K562 (cell line): Measurements from ENCODE around the gene STAB2. TPM values are rescaled to one million over a fixed set of nuclear protein-coding genes. Genes with fewer than 3 reads are reported as not detected.

ENCODE experiments used
- ATAC-seq: fragments of 200-7000 bp; cut with Tn5 transposase; 3 replicates; pipeline ENCODE4 v1.9.1; 2020; ENCODE audit warnings: moderate library complexity
- BruUV-seq: library from RNA; stranded (reverse); fragments of 400-500 nt; replicated peaks from 2 replicates; lab custom pipeline; 2021; lab: Mats Ljungman, UMichigan
- CTCF ChIA-PET: fragments of 300-600 bp; formaldehyde crosslinking; extraction: SDS; loops from one replicate; lab custom pipeline; 2021; ENCODE audit warnings: low intra/inter-chr PET ratio; lab: Yijun Ruan, JAX
- POLR2A ChIA-PET: fragments of 300-600, 350-650 bp; sonication (Branson Sonifier 250); formaldehyde crosslinking; extraction: SDS; loops from one replicate; lab custom pipeline; 2021; ENCODE audit warnings: antibody characterized with exemption, inconsistent platforms; lab: Yijun Ruan, JAX
- DNase-seq, 4 experiments: peaks; one replicate each; pipeline versions ENCODE4 v3.0.0 to v3.0.0-alpha.2; 2011 to 2018; ENCODE audit warnings: low spot score in 3 of 4, mixed read lengths in 3 of 4; ENCODE audit errors: extremely low read depth in 1 of 4
- FAIRE-seq: peaks from 2 replicates; lab custom pipeline; 2011; peaks lifted over from hg19 to GRCh38; lab: Jason Lieb, UNC
- H2AFZ ChIP-seq: 2 replicates; pipeline ENCODE4 v1.6.0; 2011; ENCODE audit warnings: low read depth, low read length, control low read depth, inconsistent platforms
- H3K27ac ChIP-seq: fragments of 200-600 bp; 3 replicates; pipeline ENCODE4 v1.8.0; 2011; ENCODE audit warnings: low read depth, mild to moderate bottlenecking, control low read depth, inconsistent platforms, low read length, moderate library complexity, mixed read lengths; ENCODE audit errors: extremely low read depth
- H3K27me3 ChIP-seq, 2 experiments: fragments of 300-600 bp in 1 of 2; 2 replicates in 1 of 2; 3 replicates in 1 of 2; pipeline versions ENCODE4 v1.6.0 to v1.8.0; 2011; ENCODE audit warnings: inconsistent platforms in 2 of 2, low read length in 2 of 2, mild to moderate bottlenecking in 1 of 2, mixed read lengths in 1 of 2, moderate library complexity in 1 of 2; ENCODE audit not compliant: control insufficient read depth in 2 of 2, insufficient read depth in 2 of 2
- H3K36me3 ChIP-seq: fragments of 300-600 bp; 3 replicates; pipeline ENCODE4 v1.8.0; 2011; ENCODE audit warnings: mild to moderate bottlenecking, low read length, inconsistent platforms; ENCODE audit not compliant: control insufficient read depth, insufficient read depth
- H3K4me1 ChIP-seq, 2 experiments: fragments of 200-600 bp in 1 of 2; replicated peaks in 1 of 2; 2 replicates in 1 of 2; 3 replicates in 1 of 2; pipeline versions ENCODE4 v1.5.1 to v1.8.0; 2011; ENCODE audit warnings: inconsistent platforms in 2 of 2, low read length in 2 of 2, mild to moderate bottlenecking in 1 of 2, mixed read lengths in 1 of 2, moderate library complexity in 1 of 2; ENCODE audit not compliant: control insufficient read depth in 2 of 2, insufficient read depth in 2 of 2
- H3K4me2 ChIP-seq: 2 replicates; pipeline ENCODE4 v1.6.1; 2011; ENCODE audit warnings: low read length, control low read depth, inconsistent platforms, mixed read lengths; ENCODE audit not compliant: insufficient read depth
- H3K4me3 ChIP-seq: fragments of 200-600 bp; sonication (generic), shearing (Covaris generic); 2 replicates; pipeline ENCODE4 v1.5.1; 2016; ENCODE audit warnings: control low read depth, inconsistent platforms
- H3K79me2 ChIP-seq: fragments of 200-600 bp; 3 replicates; pipeline ENCODE4 v1.8.0; 2011; ENCODE audit warnings: low read length, inconsistent platforms; ENCODE audit not compliant: control insufficient read depth, insufficient read depth
- H3K9ac ChIP-seq, 2 experiments: 2 replicates each; pipeline versions ENCODE4 v1.6.0 to v1.6.1; 2011; ENCODE audit warnings: low read depth in 2 of 2, low read length in 2 of 2, control low read depth in 1 of 2, inconsistent platforms in 1 of 2, mild to moderate bottlenecking in 1 of 2, mixed read lengths in 1 of 2; ENCODE audit not compliant: insufficient read depth in 1 of 2
- H3K9me1 ChIP-seq: one replicate; pipeline ENCODE4 v1.6.0; 2011; ENCODE audit warnings: inconsistent platforms, mild to moderate bottlenecking, low read length, moderate library complexity; ENCODE audit not compliant: control insufficient read depth, insufficient read depth
- H3K9me3 ChIP-seq: replicated peaks from 2 replicates; pipeline ENCODE4 v1.5.1; 2011; ENCODE audit warnings: low read depth, low read length, inconsistent platforms; ENCODE audit not compliant: control insufficient read depth, insufficient read depth
- H4K20me1 ChIP-seq: replicated peaks from 2 replicates; pipeline ENCODE4 v1.6.1; 2011; ENCODE audit warnings: low read length, inconsistent platforms, mixed read lengths; ENCODE audit not compliant: control insufficient read depth, insufficient read depth
- CREBBP ChIP-seq: IDR thresholded peaks from one replicate; pipeline ENCODE4 v1.6.1; 2012; ENCODE audit warnings: low read depth, mild to moderate bottlenecking, control low read depth, inconsistent platforms, low read length
- EP400 ChIP-seq: fragments of 450-650 bp; IDR thresholded peaks from 2 replicates; pipeline ENCODE4 v1.6.1; 2017; ENCODE audit warnings: antibody characterized with exemption, mild to moderate bottlenecking, moderate library complexity
- FUS ChIP-seq: fragments of 200-400 bp; formaldehyde crosslinking; optimal IDR thresholded peaks from 2 replicates; pipeline ENCODE3; 2017; ENCODE audit warnings: low read depth, low read length
- HDAC3 ChIP-seq: fragments of 450-650 bp; IDR thresholded peaks from 2 replicates; pipeline ENCODE4 v1.6.1; 2018; ENCODE audit warnings: borderline replicate concordance, mild to moderate bottlenecking, moderate library complexity; ENCODE audit not compliant: partially characterized antibody
- HOXB6 ChIP-seq: fragments of 250-450 bp; sonication (Bioruptor Pico); IDR thresholded peaks from 2 replicates; pipeline ENCODE4 v1.5.1; 2022; ENCODE audit warnings: mild to moderate bottlenecking, borderline replicate concordance
- KLF6 ChIP-seq: fragments of 250-450 bp; sonication (Bioruptor Pico); IDR thresholded peaks from 2 replicates; pipeline ENCODE4 v1.4.0; 2020; ENCODE audit warnings: mild to moderate bottlenecking, moderate library complexity, borderline replicate concordance
- NEUROD1 ChIP-seq: fragments of 150-350 bp; IDR thresholded peaks from 2 replicates; pipeline ENCODE4 v1.6.1; 2014; ENCODE audit warnings: borderline replicate concordance, low read length, low read depth; ENCODE audit not compliant: partially characterized antibody
- NR0B1 ChIP-seq: fragments of 450-650 bp; IDR thresholded peaks from one replicate; pipeline ENCODE4 v1.6.1; 2018; ENCODE audit warnings: mild to moderate bottlenecking, moderate library complexity; ENCODE audit not compliant: partially characterized antibody
- POLR3A ChIP-seq: IDR thresholded peaks from 2 replicates; pipeline ENCODE4 v1.6.1; 2011; ENCODE audit warnings: borderline replicate concordance, mild to moderate bottlenecking, moderate library complexity; ENCODE audit not compliant: insufficient read length, insufficient read depth; ENCODE audit errors: extremely low read depth
- PYGO2 ChIP-seq: fragments of 450-650 bp; IDR thresholded peaks from 2 replicates; pipeline ENCODE4 v1.6.1; 2016; ENCODE audit warnings: mild to moderate bottlenecking, missing genetic modification characterization, moderate library complexity, missing compliant biosample characterization
- TCF7L2 ChIP-seq: fragments of 150-350 bp; IDR thresholded peaks from 2 replicates; pipeline ENCODE4 v1.6.1; 2016; ENCODE audit warnings: low read depth, mild to moderate bottlenecking, low read length, moderate library complexity
- USF2 ChIP-seq: sonication (generic); formaldehyde crosslinking; IDR thresholded peaks from 2 replicates; pipeline ENCODE4 v1.5.0; 2020; ENCODE audit warnings: missing genetic modification reagents
- ZNF449 ChIP-seq: fragments of 250-450 bp; sonication (Bioruptor Pico); IDR thresholded peaks from 2 replicates; pipeline ENCODE4 v1.8.0; 2022; ENCODE audit warnings: moderate library complexity, mild to moderate bottlenecking, inconsistent platforms
- ZNF780A ChIP-seq: fragments of 250-450 bp; sonication (Bioruptor Pico); IDR thresholded peaks from 2 replicates; pipeline ENCODE4 v1.5.0; 2021; ENCODE audit warnings: mild to moderate bottlenecking
- WGBS: fragments of 100-300 bp; shearing (Covaris generic); methylation state at CpG from one replicate; pipeline ENCODE4 v1.1.6; 2016; ENCODE audit warnings: low coverage, mixed read lengths; ENCODE audit not compliant: insufficient coverage; ENCODE audit errors: missing lambda C conversion rate; 5-methylcytosine and 5-hydroxymethylcytosine counted together
- in situ Hi-C: fragments of 300-500 bp; cut with MboI; formaldehyde crosslinking; loops from 4 replicates; pipeline ENCODE4 v1.15.0; 2018; ENCODE audit warnings: inconsistent platforms, mixed read lengths
- intact Hi-C: fragments of 100-400 bp; cut with micrococcal nuclease; formaldehyde crosslinking; loops from 2 replicates; pipeline ENCODE4 v1.14.2; 2022
- polyA plus RNA-seq, 8 experiments: library from polyadenylated mRNA; depleted of rRNA in 4 of 8; stranded (reverse) in 5 of 8; unstranded in 3 of 8; fragments of >200 nt; fragmentation: Nextera tagmentation in 2 of 8; fragmentation: Illumina TruSeq in 1 of 8; extraction: Ambion mirVana in 2 of 8; extraction: Trizol in 1 of 8; gene quantifications; 2 replicates each; pipeline versions ENCODE4 v1.2.1 to v1.2.3, GENCODE V29; 2011 to 2014; ENCODE audit warnings: inconsistent platforms in 1 of 8, missing spikeins in 1 of 8
- total RNA-seq, 7 experiments: library from RNA; depleted of rRNA in 6 of 7; stranded (reverse); fragments of >200 nt in 6 of 7; fragmentation: Illumina TruSeq in 2 of 7; extraction: Trizol in 2 of 7; gene quantifications; 2 replicates each; pipeline versions ENCODE4 v1.2.1 to v1.2.3, GENCODE V29; 2011 to 2021; ENCODE audit warnings: low replicate concordance in 1 of 7
- TF ChIP-seq, protein P1 (sequence below): sonication (generic); formaldehyde crosslinking; IDR thresholded peaks from 2 replicates; pipeline ENCODE4 v1.8.0; 2022; ENCODE audit warnings: mild to moderate bottlenecking, missing genetic modification reagents

Gene STAB2
- total and polyA plus RNA-seq, 9 of the 15 experiments (the other 6 are each of a cell fraction or from before 2014, with no cell fraction given), result 0.10 TPM; not detected in 8

- 78% methylated on average over 5 of the region's 5 CpGs for WGBS
- in situ Hi-C loops, result no loop called here
- no TSS peak for BruUV-seq
- no peak for TF ChIP-seq HOXB6 (CRISPR knock-in tag)
- no peak for TF ChIP-seq TCF7L2
- TF ChIP-seq EP400, result no peak
- TF ChIP-seq, protein P1, sequence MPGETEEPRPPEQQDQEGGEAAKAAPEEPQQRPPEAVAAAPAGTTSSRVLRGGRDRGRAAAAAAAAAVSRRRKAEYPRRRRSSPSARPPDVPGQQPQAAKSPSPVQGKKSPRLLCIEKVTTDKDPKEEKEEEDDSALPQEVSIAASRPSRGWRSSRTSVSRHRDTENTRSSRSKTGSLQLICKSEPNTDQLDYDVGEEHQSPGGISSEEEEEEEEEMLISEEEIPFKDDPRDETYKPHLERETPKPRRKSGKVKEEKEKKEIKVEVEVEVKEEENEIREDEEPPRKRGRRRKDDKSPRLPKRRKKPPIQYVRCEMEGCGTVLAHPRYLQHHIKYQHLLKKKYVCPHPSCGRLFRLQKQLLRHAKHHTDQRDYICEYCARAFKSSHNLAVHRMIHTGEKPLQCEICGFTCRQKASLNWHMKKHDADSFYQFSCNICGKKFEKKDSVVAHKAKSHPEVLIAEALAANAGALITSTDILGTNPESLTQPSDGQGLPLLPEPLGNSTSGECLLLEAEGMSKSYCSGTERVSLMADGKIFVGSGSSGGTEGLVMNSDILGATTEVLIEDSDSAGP (CRISPR knock-in tag), result no peak
- TF ChIP-seq NEUROD1, result no peak
- no peak for TF ChIP-seq FUS
- TF ChIP-seq KLF6 (CRISPR knock-in tag), result no peak
- no peak for TF ChIP-seq CREBBP
- no peak for TF ChIP-seq HDAC3
- no peak for TF ChIP-seq NR0B1
- TF ChIP-seq USF2 (CRISPR knock-in tag), result no peak
- no peak for TF ChIP-seq PYGO2 (tag)
- TF ChIP-seq ZNF780A (CRISPR knock-in tag), result no peak
- no peak for TF ChIP-seq POLR3A
- no peak for TF ChIP-seq ZNF449 (CRISPR knock-in tag)
These were observed 223.0 kb downstream of the STAB2 start for GRCh38 chr12:103810111-103810510.

More at GRCh38 chr12:103810111-103810510, 223.0 kb downstream of the STAB2 start:
- H3K9me1 ChIP-seq, result peaks cover 7% of the 10 kb centered on the region
- peaks cover 65% of the 10 kb centered on the region for H3K79me2 ChIP-seq
- CTCF ChIA-PET, result no interaction called here
- H3K9ac ChIP-seq, result no peak overlapping the region
- no peak overlapping the region for H3K4me3 ChIP-seq
- no peak overlapping the region for H3K4me2 ChIP-seq
- H3K36me3 ChIP-seq, result peaks cover 87% of the 10 kb centered on the region
- no peak overlapping the region for H2AFZ ChIP-seq
- H3K4me1 ChIP-seq, result peaks cover 23 to 55% of the 10 kb centered on the region in 2 experiments
- peak overlapping the region; percentile 69; the same call in 2 of the 3 replicates for H3K27ac ChIP-seq
- peaks cover 12% of the 10 kb centered on the region; the same call in 1 of the 2 replicates for H4K20me1 ChIP-seq
- no peak for FAIRE-seq
- POLR2A ChIA-PET, result interaction anchor here (0.6 kb wide), 1 partner anchor 328 kb away, joined by 3 read pairs; the partner anchor contains the start of gene NFYB
- peaks cover 2% of the 10 kb centered on the region; the same call in 1 of the 2 replicates for H3K9me3 ChIP-seq
- no peaks in the 10 kb centered on the region for H3K27me3 ChIP-seq
- ATAC-seq, result no peak
- DNase-seq, result peak in 2 of 4 experiments; percentile 18 to 22
- intact Hi-C loops, result no loop called here
